IPS DF 19.7 (cell line): ENCODE results near the gene RAB11FIP5.
"Not testable (repeated sequence)": the region's sequence is repeated elsewhere in the genome, so short reads cannot be mapped to it uniquely, and the experiment has no call there.

ENCODE experiments used
- DNase-seq: peaks from one replicate; pipeline ENCODE4 v3.0.0-alpha.2; 2013; ENCODE audit warnings: low read depth, low spot score

Gene RAB11FIP5

GRCh38 chr2:73069855-73070642, 42.7 kb downstream of the RAB11FIP5 start:
- no peak for DNase-seq

- DNase-seq: no peak
Measured at GRCh38 chr2:73069041-73069854, 43.5 kb downstream of the RAB11FIP5 start.

DNA sequence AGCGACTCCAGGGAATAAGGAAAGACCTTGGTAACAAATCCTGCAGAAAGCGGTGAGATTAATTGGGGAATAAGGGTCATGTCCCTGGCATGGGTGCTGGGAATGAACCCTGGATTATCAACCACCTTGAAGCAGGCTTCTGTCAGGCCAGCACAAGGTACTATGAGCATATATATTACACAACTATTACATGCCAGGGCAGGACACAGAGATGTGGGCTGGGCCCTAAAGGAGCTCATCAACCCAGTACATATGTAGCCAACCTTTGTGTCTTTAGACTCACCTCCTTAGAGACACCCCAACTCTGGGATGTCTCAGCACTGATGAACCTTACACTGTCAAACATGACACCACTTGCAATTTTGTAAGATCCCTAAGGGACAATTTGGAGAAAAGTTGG, 44.6 kb downstream of the RAB11FIP5 start:
- DNase-seq: no peak

DNA sequence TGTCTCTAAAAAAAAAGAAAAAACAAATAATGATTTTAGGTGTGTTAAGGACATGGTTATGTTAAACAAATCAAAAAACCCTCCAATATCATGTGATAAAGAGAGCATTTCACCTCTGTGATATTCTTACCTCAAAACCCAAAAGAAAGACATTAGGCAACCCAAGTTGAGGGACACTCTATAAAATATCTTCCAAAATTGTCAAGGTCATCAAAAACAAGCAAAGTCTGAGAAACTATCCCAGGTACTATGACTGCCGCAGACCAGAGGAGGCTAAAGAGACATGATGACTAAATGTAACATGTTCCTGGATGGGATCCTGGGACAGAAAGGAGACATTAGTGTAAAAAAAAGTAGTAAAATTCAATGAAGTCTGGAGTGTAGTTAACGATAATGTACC, 45.7 kb downstream of the RAB11FIP5 start:
- DNase-seq: no peak

DNA sequence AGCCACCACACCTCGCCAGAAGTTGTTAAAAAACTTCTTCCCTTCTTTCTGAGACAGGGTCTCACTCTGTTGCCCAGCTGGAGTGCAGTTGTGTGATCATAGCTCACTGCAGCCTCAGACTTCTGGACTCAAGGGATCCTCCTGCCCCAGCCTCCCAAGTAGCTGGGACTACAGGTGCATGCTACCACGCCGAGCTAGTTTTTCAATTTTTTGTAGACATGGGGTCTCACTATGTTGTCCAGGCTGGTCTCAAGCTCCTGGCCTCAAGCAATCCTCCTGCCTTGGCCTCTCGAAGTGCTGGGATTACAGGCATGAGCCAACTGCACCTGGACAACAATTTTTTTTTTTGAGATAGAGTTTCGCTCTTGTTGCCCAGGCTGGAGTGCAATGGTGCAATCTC, 47.7 kb downstream of the RAB11FIP5 start:
- DNase-seq: not testable (repeated sequence)

GRCh38 chr2:73063909-73064875, 48.6 kb downstream of the RAB11FIP5 start:
- peak; percentile 47 for DNase-seq

GRCh38 chr2:73063472-73063871, 49.3 kb downstream of the RAB11FIP5 start:
- DNase-seq: no peak

GRCh38 chr2:73059106-73059505, 53.6 kb downstream of the RAB11FIP5 start:
- no peak for DNase-seq

DNA sequence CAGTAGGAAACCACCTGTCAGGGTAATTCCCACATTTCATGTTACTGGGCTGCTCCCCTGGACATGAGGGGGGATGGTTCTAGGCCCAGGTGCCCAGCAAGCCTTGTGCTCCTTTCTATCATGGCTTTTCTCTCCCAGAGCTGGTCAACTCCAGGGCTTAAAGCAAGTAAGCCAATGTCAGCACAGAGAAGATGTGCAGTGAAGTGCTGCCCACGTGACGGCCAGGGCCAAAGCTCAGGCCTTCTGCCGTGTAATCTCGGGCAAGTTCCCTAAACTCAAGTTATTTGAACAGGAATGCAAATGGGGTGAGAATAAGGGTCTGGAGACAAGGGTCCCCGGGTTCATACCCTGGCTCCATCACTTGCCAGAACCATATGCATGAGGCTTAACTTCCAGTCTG, 57.8 kb downstream of the RAB11FIP5 start:
- DNase-seq: no peak

- DNase-seq: no peak
Measured at GRCh38 chr2:73053316-73054114, 59.2 kb downstream of the RAB11FIP5 start.

DNA sequence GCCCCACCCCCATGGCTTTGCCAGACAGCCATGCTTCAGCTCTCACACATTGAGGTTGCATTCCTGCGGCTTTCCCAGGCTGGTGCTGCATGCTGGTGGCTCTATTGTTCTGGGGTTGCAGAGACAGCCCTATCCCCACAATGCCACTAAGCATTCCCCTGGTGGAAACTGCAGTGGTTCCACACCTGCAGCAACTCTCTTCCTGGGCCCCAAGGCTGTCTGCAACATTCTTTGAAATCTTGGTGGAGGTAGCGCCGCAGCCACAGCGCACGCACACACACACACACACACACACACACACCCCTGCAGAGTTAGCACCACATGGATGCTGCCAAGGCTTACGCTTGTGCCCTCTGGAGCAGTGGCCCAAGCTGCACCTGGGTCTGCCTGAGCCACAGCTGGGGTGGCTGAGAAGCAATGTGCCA, 62.6 kb downstream of the RAB11FIP5 start:
- DNase-seq: peak; percentile 50

GRCh38 chr2:73043929-73044832, 68.6 kb downstream of the RAB11FIP5 start:
- DNase-seq: no peak

GRCh38 chr2:73043276-73043675, 69.5 kb downstream of the RAB11FIP5 start:
- DNase-seq: no peak

GRCh38 chr2:73037947-73038585, 74.7 kb downstream of the RAB11FIP5 start:
- no peak for DNase-seq

DNA sequence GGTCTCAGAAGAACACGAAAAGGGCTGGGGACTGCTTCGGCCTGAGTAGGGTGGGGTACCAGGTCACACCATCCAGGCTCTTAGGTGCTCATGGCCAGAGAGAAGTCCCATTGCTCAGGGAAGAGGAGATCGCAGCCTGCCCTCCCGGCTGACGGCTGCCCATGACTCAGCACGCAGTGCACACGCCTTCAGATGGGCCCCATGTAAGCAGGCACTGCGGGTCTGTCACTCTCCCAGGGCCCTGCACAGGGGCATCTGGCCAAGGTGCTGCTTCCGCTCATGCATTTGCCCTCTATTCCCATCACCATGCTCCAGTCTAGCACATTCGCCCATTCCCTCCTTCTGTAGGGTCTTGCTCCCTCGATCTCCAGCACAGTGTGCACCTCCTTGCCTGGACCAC, 76.0 kb downstream of the RAB11FIP5 start:
- DNase-seq: no peak

GRCh38 chr2:73035899-73036711, 76.6 kb downstream of the RAB11FIP5 start:
- peak; percentile 50 for DNase-seq

GRCh38 chr2:73034661-73035375, 77.9 kb downstream of the RAB11FIP5 start:
- DNase-seq: no peak
